CD8-positive, alpha-beta memory T cell (primary cell): Measurements from ENCODE around the gene SUPT5H. TPM values are rescaled to one million over a fixed set of nuclear protein-coding genes. Genes with fewer than 3 reads are reported as not detected.
A peak's percentile ranks its signal among the peaks of the same experiment; 100 is the strongest.

Source experiments
- CTCF ChIA-PET: fragments of 350-600 bp; sonication (Branson Sonifier 250); formaldehyde crosslinking; loops from one replicate; lab custom pipeline; 2021; ENCODE audit warnings: antibody characterized with exemption; lab: Charles Lee
- POLR2A ChIA-PET: fragments of 350-600 bp; sonication (Branson Sonifier 250); formaldehyde crosslinking; loops from one replicate; lab custom pipeline; 2021; ENCODE audit warnings: antibody characterized with exemption; lab: Charles Lee
- DNase-seq, 5 donors: peaks; one replicate each; pipeline versions ENCODE4 v3.0.0 to v3.0.0-alpha.2; 2020 to 2022; ENCODE audit warnings: mixed read lengths in 1 of 5
- H3K27ac ChIP-seq: one replicate; pipeline ENCODE4 v1.7.0; 2013; ENCODE audit warnings: low read depth, mild to moderate bottlenecking, low read length, moderate library complexity
- H3K27me3 ChIP-seq: 2 replicates; pipeline ENCODE4 v1.7.0; 2013; ENCODE audit warnings: low read length, mild to moderate bottlenecking; ENCODE audit not compliant: insufficient read depth, poor library complexity, severe bottlenecking
- H3K36me3 ChIP-seq: 2 replicates; pipeline ENCODE4 v1.7.0; 2013; ENCODE audit warnings: mild to moderate bottlenecking, low read length, moderate library complexity; ENCODE audit not compliant: insufficient read depth
- H3K4me1 ChIP-seq: 2 replicates; pipeline ENCODE4 v1.7.0; 2013; ENCODE audit warnings: mild to moderate bottlenecking, low read length, moderate library complexity; ENCODE audit not compliant: insufficient read depth
- H3K4me3 ChIP-seq: 2 replicates; pipeline ENCODE4 v1.7.0; 2013; ENCODE audit warnings: mild to moderate bottlenecking, low read length
- H3K9me3 ChIP-seq: 2 replicates; pipeline ENCODE4 v1.7.0; 2013; ENCODE audit warnings: mild to moderate bottlenecking, low read length
- H3K27ac Mint-ChIP-seq, 8 donors: one replicate each; pipeline ENCODE4 v1.8.0; 2020 to 2021; ENCODE audit warnings: mixed read lengths in 8 of 8, mild to moderate bottlenecking in 6 of 8, inconsistent platforms in 3 of 8, moderate library complexity in 3 of 8
- H3K27me3 Mint-ChIP-seq, 2 donors: one replicate each; pipeline ENCODE4 v1.8.0; 2020 to 2021; ENCODE audit warnings: mixed read lengths in 2 of 2, mild to moderate bottlenecking in 1 of 2, moderate library complexity in 1 of 2
- H3K36me3 Mint-ChIP-seq, 3 donors: one replicate each; pipeline ENCODE4 v1.8.0; 2020 to 2021; ENCODE audit warnings: mixed read lengths in 3 of 3, inconsistent platforms in 1 of 3, mild to moderate bottlenecking in 1 of 3
- H3K4me1 Mint-ChIP-seq, 3 donors: one replicate each; pipeline ENCODE4 v1.8.0; 2020 to 2021; ENCODE audit warnings: mixed read lengths in 3 of 3, inconsistent platforms in 1 of 3, mild to moderate bottlenecking in 1 of 3
- H3K4me3 Mint-ChIP-seq, 7 donors: one replicate each; pipeline ENCODE4 v1.8.0; 2020 to 2021; ENCODE audit warnings: mixed read lengths in 7 of 7, mild to moderate bottlenecking in 6 of 7, moderate library complexity in 4 of 7, inconsistent platforms in 2 of 7
- H3K9me3 Mint-ChIP-seq, 5 donors: one replicate each; pipeline ENCODE4 v1.8.0; 2020 to 2022; ENCODE audit warnings: mixed read lengths in 5 of 5, mild to moderate bottlenecking in 3 of 5, moderate library complexity in 2 of 5, inconsistent platforms in 1 of 5
- polyA plus RNA-seq: library from polyadenylated mRNA; unstranded; fragments of 300-500 nt; fragmentation: Illumina TruSeq; gene quantifications from one replicate; pipeline ENCODE4 v1.2.3, GENCODE V29; 2021
- total RNA-seq, 2 experiments: library from RNA; stranded (reverse); gene quantifications; one replicate each; pipeline ENCODE4 v1.2.3, GENCODE V29; 2021

The SUPT5H gene
- total and polyA plus RNA-seq, 3 experiments from 2014 or later, result 115 to 196 (median 190) TPM

DNA sequence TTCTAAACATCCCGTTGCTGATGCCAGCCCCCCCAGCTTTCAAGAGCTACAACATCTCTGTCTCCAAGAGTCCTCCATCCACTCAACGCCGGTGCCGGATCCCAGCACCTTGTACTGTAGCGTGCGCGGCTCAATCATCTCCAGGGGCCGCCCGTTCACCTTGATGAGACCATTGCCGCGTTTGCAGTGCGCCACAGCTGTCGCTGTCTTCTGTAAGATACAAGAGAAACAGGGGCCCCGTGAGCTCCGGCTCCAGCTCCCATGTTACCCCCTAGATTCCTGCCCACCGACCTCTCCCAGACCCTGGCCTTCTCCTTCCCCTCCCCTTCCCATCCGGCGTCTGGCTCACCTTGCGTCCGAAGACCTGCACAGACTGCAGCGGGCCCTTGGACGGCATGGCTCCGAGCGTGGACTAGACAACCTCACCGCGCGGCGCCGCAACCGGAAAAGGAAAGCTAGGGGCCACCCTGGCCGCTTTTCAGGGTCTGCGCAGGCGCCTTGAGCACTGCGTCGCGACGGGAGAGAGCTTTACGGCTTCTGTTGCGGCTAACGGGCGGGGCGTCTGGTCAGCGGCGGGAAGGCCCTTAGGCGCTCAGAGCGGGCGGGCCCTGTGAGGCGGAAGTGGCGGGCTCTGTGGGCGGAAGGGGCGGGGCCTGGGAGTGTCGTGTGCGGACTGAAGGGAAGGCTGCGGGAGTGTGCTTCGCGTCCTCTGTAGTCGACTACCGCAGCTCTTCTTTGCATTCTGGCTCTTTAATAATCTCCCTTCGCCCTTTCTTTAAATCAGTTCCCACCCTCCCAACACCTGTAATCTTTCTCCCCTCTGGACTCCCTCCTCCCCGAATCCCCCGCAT is 9.7 kb upstream of the SUPT5H start, which contains the start of gene RPS16:
Gene RPS16, minus strand, starts transcription at position 451 of the 851 bp plus-strand sequence. Its CDS starts 54 bp downstream, at position 397.
- H3K4me1 Mint-ChIP-seq, result peaks cover 38 to 58% (median 39%) of the 10 kb centered on the region in 3 donors
- Histone ChIP-seq H3K27me3 (no peaks in the 10 kb centered on the region), H3K36me3 (peaks cover 27% of the 10 kb centered on the region), H3K9me3 (no peaks in the 10 kb centered on the region), H3K4me3 (peak within 1 kb of the TSS; percentile 91), H3K4me1 (peaks cover 28% of the 10 kb centered on the region), H3K27ac (peak within 1 kb of the TSS; percentile 96)
- peak within 1 kb of the TSS; percentile 97 to 100 (median 99) for H3K4me3 Mint-ChIP-seq
- peaks cover 0 to 2% (median 0%) of the 10 kb centered on the region in 5 donors for H3K9me3 Mint-ChIP-seq
- peak within 1 kb of the TSS; percentile 96 to 100 (median 99) for H3K27ac Mint-ChIP-seq
- peak; percentile 98 to 100 (median 98) for DNase-seq
- CTCF ChIA-PET, result interaction anchor here (1.0 to 2.0 kb wide), 14 partner anchors 9 to 104 kb away, joined by 3 to 25 read pairs (median 6); partner anchors contain the start of genes EID2B, MED29, PAF1 and PLEKHG2
- peaks cover 6 to 43% (median 13%) of the 10 kb centered on the region in 3 donors for H3K36me3 Mint-ChIP-seq
- H3K27me3 Mint-ChIP-seq, result peaks cover 0 to 10% of the 10 kb centered on the region in 2 donors
- POLR2A ChIA-PET, result interaction anchor here (0.5 to 2.7 kb wide), 25 partner anchors 8 to 1363 kb away, joined by 3 to 82 read pairs (median 6); partner anchors contain the start of genes DYRK1B, EGLN2, EID2B and GMFG

DNA sequence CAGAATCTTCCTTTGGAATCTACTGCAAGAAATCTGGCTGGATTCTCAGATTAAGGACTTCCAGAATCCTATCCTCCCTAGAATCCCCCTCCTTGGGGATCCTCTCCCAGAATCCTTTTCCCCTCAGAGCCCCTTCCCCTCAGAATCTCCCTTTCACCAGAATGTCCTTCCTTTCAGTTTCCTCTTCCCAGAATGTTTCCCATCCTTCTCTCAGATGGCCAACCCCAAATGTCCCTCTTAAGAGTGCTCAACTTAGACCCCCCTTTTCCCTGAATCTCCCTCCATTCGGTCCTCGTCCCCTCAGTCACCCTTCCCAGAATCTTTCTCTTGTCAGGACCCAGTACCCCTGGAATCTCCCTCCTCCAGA is 9.0 kb upstream of the SUPT5H start:
- Histone ChIP-seq H3K4me1 (peaks cover 28% of the 10 kb centered on the region), H3K27ac (peak overlapping the region; percentile 96), H3K36me3 (peaks cover 27% of the 10 kb centered on the region), H3K9me3 (no peaks in the 10 kb centered on the region), H3K27me3 (no peaks in the 10 kb centered on the region), H3K4me3 (peak overlapping the region; percentile 79)
- peak overlapping the region; percentile 97 to 100 (median 99) for H3K4me3 Mint-ChIP-seq
- peaks cover 6 to 37% (median 13%) of the 10 kb centered on the region in 3 donors for H3K36me3 Mint-ChIP-seq
- H3K4me1 Mint-ChIP-seq, result peaks cover 35 to 51% (median 35%) of the 10 kb centered on the region in 3 donors
- POLR2A ChIA-PET, result interaction anchor here (0.9 to 2.7 kb wide), 20 partner anchors 8 to 1362 kb away, joined by 3 to 82 read pairs (median 8); partner anchors contain the start of genes DYRK1B, EGLN2, EID2B and GMFG
- peaks cover 0 to 2% (median 0%) of the 10 kb centered on the region in 5 donors for H3K9me3 Mint-ChIP-seq
- H3K27me3 Mint-ChIP-seq, result peaks cover 0 to 10% of the 10 kb centered on the region in 2 donors
- CTCF ChIA-PET, result interaction anchor here (1.0 to 2.0 kb wide), 12 partner anchors 8 to 97 kb away, joined by 3 to 25 read pairs (median 6); partner anchors contain the start of genes EID2B, MED29, PAF1 and PLEKHG2
- no peak for DNase-seq
- peak overlapping the region; percentile 96 to 100 (median 99) for H3K27ac Mint-ChIP-seq

DNA sequence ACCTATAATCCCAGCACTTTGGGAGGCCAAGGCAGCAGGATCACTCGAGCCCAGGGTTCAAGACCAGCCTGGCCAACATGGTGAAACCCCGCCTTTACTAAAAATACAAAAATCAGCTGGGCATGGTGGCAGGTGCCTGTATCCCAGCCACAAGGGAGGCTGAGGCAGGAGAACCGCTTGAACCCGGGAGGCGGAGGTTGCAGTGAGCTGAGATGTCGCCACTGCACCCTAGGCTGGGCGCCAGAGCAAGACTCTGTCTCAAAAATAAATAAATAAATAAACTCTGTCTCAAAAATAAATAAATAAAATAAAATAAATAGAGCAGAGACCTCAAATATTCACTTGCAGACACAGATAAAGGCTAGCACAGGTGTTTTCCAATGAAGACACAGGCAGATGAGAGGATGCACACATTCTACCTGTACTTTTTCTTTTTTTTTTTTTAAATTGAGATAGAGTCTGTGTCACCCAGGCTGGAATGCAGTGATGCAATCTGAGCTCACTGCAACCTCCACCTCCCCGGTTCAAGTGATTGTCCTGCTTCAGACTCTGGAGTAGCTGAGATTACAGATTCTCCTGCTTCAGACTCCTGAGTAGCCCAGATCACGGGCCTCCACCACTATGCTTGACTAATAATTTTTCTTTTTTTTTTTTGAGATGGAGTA is 7.0 kb upstream of the SUPT5H start:
- ChIA-PET CTCF (no interaction called here), POLR2A (no interaction called here)
- Histone ChIP-seq H3K27ac (no peak overlapping the region), H3K27me3 (no peaks in the 10 kb centered on the region), H3K9me3 (no peaks in the 10 kb centered on the region), H3K4me1 (peaks cover 28% of the 10 kb centered on the region), H3K36me3 (peaks cover 15% of the 10 kb centered on the region), H3K4me3 (no peak overlapping the region)
- Mint-ChIP-seq H3K4me1 (peaks cover 30 to 40% (median 32%) of the 10 kb centered on the region in 3 donors), H3K27me3 (peaks cover 0 to 8% of the 10 kb centered on the region in 2 donors), H3K27ac (no peak overlapping the region), H3K4me3 (peak overlapping the region in 1 of 7 donors; percentile 24), H3K36me3 (peaks cover 6 to 24% (median 9%) of the 10 kb centered on the region in 3 donors), H3K9me3 (peaks cover 0 to 2% (median 0%) of the 10 kb centered on the region in 5 donors)
- no peak for DNase-seq

DNA sequence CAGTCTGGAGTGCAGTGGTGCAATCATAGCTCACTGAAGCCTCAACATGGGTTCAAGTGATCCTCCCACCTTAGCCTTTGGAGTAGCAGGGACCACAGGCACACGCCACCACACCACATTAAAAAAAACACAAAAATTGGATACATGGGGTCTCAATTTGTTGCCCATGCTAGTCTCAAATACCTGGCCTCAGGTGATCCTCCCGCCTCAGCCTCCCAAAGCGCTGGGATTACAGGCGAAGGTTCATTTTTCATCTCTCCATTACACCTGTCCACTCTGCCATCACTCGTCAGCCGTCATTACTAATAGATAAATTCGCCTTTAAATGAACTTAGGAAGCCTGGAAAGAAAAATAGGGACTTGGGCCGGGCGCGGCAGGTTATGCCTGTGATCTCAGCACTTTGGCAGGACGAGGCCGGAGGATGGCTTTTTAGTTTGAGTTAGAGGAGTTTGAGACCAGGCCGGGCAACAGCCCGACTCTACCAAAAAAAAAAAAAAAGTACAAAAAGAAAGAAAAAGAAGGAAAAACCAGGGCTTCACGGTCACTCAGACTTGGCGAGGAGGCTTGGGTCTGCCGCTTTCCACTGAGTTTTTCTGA is 685 bp upstream of the SUPT5H start:
- H3K36me3 ChIP-seq, result peaks cover 5% of the 10 kb centered on the region
- ChIA-PET POLR2A (interaction anchor here (0.5 to 3.2 kb wide), 14 partner anchors 7 to 154 kb away, joined by 3 to 82 read pairs (median 4); partner anchors contain the start of genes EID2B, MED29, PAF1 and RPS16), CTCF (interaction anchor here (0.7 to 2.3 kb wide), 4 partner anchors 9 to 229 kb away, joined by 3 to 9 read pairs (median 3); partner anchors contain the start of gene RPS16)
- peaks cover 40% of the 10 kb centered on the region for H3K4me1 ChIP-seq
- H3K4me3 Mint-ChIP-seq, result peak overlapping the region; percentile 93 to 100 (median 99)
- H3K27me3 Mint-ChIP-seq, result peaks cover 0 to 2% of the 10 kb centered on the region in 2 donors
- peaks cover 47 to 56% (median 52%) of the 10 kb centered on the region in 3 donors for H3K4me1 Mint-ChIP-seq
- H3K36me3 Mint-ChIP-seq, result peaks cover 0 to 38% (median 3%) of the 10 kb centered on the region in 3 donors
- H3K27ac Mint-ChIP-seq, result peak overlapping the region; percentile 93 to 100 (median 100)
- no peaks in the 10 kb centered on the region for H3K27me3 ChIP-seq
- peak overlapping the region; percentile 95 for H3K27ac ChIP-seq
- DNase-seq, result no peak
- peak overlapping the region; percentile 89 for H3K4me3 ChIP-seq
- no peaks in the 10 kb centered on the region for H3K9me3 Mint-ChIP-seq
- no peaks in the 10 kb centered on the region for H3K9me3 ChIP-seq

DNA sequence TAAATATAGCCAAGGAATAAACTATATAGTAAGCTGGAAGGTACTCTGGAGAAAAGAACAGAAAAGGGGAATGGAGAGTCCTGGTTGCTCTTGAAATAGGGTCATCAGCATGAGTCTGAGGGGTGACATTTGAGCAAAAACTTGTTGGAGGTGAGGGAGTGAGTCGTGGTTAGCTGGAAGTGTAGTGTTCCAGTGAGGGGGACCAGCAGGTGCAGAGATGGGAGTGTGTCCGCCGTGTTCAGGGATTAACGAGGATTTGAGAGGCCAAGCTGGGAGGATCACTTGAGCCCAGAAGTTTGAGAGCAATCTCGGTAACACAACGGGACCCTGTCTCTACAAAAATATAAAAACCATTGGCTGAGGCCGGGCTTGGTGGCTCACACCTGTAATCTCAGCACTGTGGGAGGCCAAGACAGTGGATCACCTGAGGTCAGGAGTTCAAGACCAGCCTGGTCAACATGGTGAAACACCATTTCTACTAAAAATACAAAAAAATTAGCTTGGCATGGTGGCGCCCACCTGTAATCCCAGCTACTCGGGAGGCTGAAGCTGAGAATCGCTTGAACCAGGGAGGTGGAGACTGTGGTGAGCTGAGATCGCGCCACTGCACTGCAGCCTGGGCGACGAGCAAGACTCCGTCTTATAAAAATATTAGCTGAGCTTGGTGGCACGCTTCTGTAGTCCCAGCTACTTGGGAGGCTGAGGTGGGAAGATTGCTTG is 1.1 kb downstream of the SUPT5H start:
- H3K4me3 ChIP-seq, result peak overlapping the region; percentile 89
- no peak for DNase-seq
- H3K27ac Mint-ChIP-seq, result peak overlapping the region; percentile 93 to 100 (median 100)
- CTCF ChIA-PET, result interaction anchor here (1.0 to 2.3 kb wide), 3 partner anchors 21 to 56 kb away, joined by 3 to 6 read pairs (median 3); no protein-coding TSS in a partner anchor
- no peaks in the 10 kb centered on the region for H3K27me3 Mint-ChIP-seq
- peak overlapping the region; percentile 93 to 100 (median 99) for H3K4me3 Mint-ChIP-seq
- H3K27ac ChIP-seq, result peak overlapping the region; percentile 95
- POLR2A ChIA-PET, result interaction anchor here (0.5 to 3.2 kb wide), 8 partner anchors 11 to 1182 kb away, joined by 3 to 82 read pairs (median 6); partner anchors contain the start of genes MED29, PAF1, RPS16 and SPINT2
- H3K27me3 ChIP-seq, result no peaks in the 10 kb centered on the region
- no peaks in the 10 kb centered on the region for H3K9me3 Mint-ChIP-seq
- peaks cover 0 to 46% (median 3%) of the 10 kb centered on the region in 3 donors for H3K36me3 Mint-ChIP-seq
- no peaks in the 10 kb centered on the region for H3K9me3 ChIP-seq
- peaks cover 56 to 66% (median 65%) of the 10 kb centered on the region in 3 donors for H3K4me1 Mint-ChIP-seq
- H3K4me1 ChIP-seq, result peaks cover 51% of the 10 kb centered on the region
- peaks cover 5% of the 10 kb centered on the region for H3K36me3 ChIP-seq

DNA sequence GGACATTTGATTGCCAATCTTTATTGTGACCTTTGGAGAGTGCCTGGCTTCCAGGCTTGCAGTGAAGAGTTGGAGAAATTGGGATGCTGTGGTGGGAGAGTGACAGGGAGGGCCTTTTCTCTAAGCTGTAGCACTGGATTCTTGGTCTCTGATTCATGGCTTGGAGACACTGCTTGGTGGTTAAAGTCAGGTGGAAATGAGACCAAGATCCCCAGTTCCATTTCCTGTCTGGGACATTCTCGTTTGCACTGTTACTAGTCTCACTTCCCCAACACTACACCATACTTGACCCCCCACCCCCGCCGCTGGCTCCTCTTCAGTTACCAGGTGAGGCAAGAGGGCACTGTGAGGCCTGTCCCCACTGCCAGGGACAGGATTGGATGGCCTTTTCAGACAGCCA is 2.9 kb downstream of the SUPT5H start:
- ChIA-PET CTCF (interaction anchor here (2.3 kb wide), 1 partner anchor 54 kb away, joined by 6 read pairs; no protein-coding TSS in a partner anchor), POLR2A (interaction anchor here (0.6 kb wide), 1 partner anchor 84 kb away, joined by 3 read pairs; the partner anchor contains the start of gene EID2B)
- Histone ChIP-seq H3K27ac (no peak overlapping the region), H3K36me3 (peaks cover 5% of the 10 kb centered on the region), H3K27me3 (no peaks in the 10 kb centered on the region), H3K4me3 (peak overlapping the region; percentile 12), H3K9me3 (no peaks in the 10 kb centered on the region), H3K4me1 (peaks cover 51% of the 10 kb centered on the region)
- Mint-ChIP-seq H3K27ac (peak overlapping the region; percentile 70 to 100 (median 91)), H3K36me3 (peaks cover 0 to 62% (median 14%) of the 10 kb centered on the region in 3 donors), H3K9me3 (no peaks in the 10 kb centered on the region), H3K4me1 (peaks cover 71 to 81% (median 80%) of the 10 kb centered on the region in 3 donors), H3K27me3 (no peaks in the 10 kb centered on the region), H3K4me3 (peak overlapping the region; percentile 67 to 100 (median 99))
- no peak for DNase-seq
